ENCODE data around the gene GNS.

DNA sequence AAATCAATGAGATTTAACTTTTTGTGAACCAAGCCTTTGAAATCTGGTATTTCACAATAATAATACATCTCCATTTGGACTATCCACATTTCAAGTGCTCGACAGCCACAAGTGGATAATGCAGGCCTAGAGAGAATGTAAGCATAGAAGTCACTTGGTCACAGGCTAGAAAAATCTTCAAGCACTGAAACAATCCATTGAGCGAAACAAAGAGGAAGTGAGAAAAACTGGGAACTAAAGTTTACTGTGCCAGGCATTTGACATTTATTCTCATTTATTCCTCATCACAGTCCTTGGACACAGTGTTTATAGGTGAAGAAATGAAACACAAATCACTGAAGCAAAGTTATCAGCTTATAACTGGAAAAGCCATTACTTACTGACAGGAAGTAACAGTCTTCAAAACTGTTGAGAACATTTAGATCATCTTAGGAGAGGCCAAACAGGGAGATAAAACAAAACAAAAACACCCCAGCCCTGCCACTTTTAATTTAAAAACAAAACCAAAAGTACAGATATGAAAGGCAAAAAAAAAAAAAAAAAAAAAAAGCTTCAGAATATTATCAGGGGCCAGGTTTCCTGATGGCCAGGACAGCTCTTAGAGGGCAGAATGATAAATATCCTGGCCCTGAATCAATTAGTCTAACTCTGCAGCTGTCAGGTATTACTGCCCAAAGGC, 29.2 kb downstream of the GNS start:
- TF ChIP-seq CTCF (IDR thresholded peaks at IDR 0.05) = no peak
- TF ChIP-seq MYC (IDR thresholded peaks at IDR 0.05; ENCODE audit: borderline replicate concordance, low read length) = no peak
- TF ChIP-seq ZC3H11A (IDR thresholded peaks at IDR 0.05) = no peak
- TF ChIP-seq POLR2A (IDR thresholded peaks at IDR 0.05; ENCODE audit: low read length) = no peak
- no peak for TF ChIP-seq MAX (IDR thresholded peaks at IDR 0.05)
- TF ChIP-seq RAD21 (conservative IDR thresholded peaks at IDR 0.05 in 1 of 2, IDR thresholded peaks at IDR 0.05 in 1 of 2) = no peak
- TF ChIP-seq RFX5 (IDR thresholded peaks at IDR 0.05) = no peak
- no peak for TF ChIP-seq PBX3 (IDR thresholded peaks at IDR 0.05)
- no peak for TF ChIP-seq SREBF2 (IDR thresholded peaks at IDR 0.05)
- TF ChIP-seq ZFP36 (IDR thresholded peaks at IDR 0.05; ENCODE audit: borderline replicate concordance, partially characterized antibody) = no peak
- TF ChIP-seq KDM1A (IDR thresholded peaks at IDR 0.05; ENCODE audit: low read depth) = no peak
- TF ChIP-seq JUNB (IDR thresholded peaks at IDR 0.05) = no peak
- no peak for TF ChIP-seq CBX8 (IDR thresholded peaks at IDR 0.05)
- no peak for TF ChIP-seq MAZ (IDR thresholded peaks at IDR 0.05; ENCODE audit: borderline replicate concordance, low read depth, low read length)

Measured in A549 (cell line).